Endothelial cell of umbilical vein (primary cell): ENCODE results near the gene TMEM222. TPM values are rescaled to one million over a fixed set of nuclear protein-coding genes. Genes with fewer than 3 reads are reported as not detected.

Source experiments
- BruUV-seq: library from RNA; stranded (reverse); fragments of 400-500 nt; replicated peaks from 2 replicates; lab custom pipeline; 2021; lab: Mats Ljungman, UMichigan
- CTCF ChIA-PET: fragments of 300-600, 350-600 bp; sonication (Branson Sonifier 250); formaldehyde crosslinking; loops from one replicate; lab custom pipeline; 2021; ENCODE audit warnings: antibody characterized with exemption, inconsistent platforms; lab: Charles Lee
- POLR2A ChIA-PET: fragments of 300-600, 350-600 bp; sonication (Branson Sonifier 250); formaldehyde crosslinking; loops from one replicate; lab custom pipeline; 2021; ENCODE audit warnings: antibody characterized with exemption, inconsistent platforms; lab: Charles Lee
- DNase-seq: peaks from one replicate; pipeline ENCODE4 v3.0.0-alpha.2; 2011; ENCODE audit warnings: low read depth, low spot score
- FAIRE-seq: peaks from 2 replicates; lab custom pipeline; 2011; peaks lifted over from hg19 to GRCh38; lab: Jason Lieb, UNC
- H2AFZ ChIP-seq: 2 replicates; pipeline ENCODE4 v1.6.0; 2012; ENCODE audit warnings: low read depth, low read length, control low read depth, inconsistent platforms
- H3K27ac ChIP-seq: 2 replicates; pipeline ENCODE4 v1.5.1; 2011; ENCODE audit warnings: low read depth, mild to moderate bottlenecking, control low read depth, low read length, moderate library complexity; ENCODE audit not compliant: insufficient read depth
- H3K27me3 ChIP-seq, 2 experiments: 2 replicates each; pipeline versions ENCODE4 v1.6.0 to v1.6.1; 2011; ENCODE audit warnings: low read length in 2 of 2, mixed read lengths in 1 of 2; ENCODE audit not compliant: control insufficient read depth in 2 of 2, insufficient read depth in 2 of 2
- H3K36me3 ChIP-seq, 2 experiments: 2 replicates in 1 of 2; 3 replicates in 1 of 2; pipeline ENCODE4 v1.5.1; 2011; ENCODE audit warnings: low read length in 2 of 2, mild to moderate bottlenecking in 1 of 2, moderate library complexity in 1 of 2; ENCODE audit not compliant: control insufficient read depth in 2 of 2, insufficient read depth in 2 of 2; ENCODE audit errors: extremely low read depth in 1 of 2
- H3K4me1 ChIP-seq: 3 replicates; pipeline ENCODE4 v1.5.1; 2011; ENCODE audit warnings: mild to moderate bottlenecking, low read length; ENCODE audit not compliant: control insufficient read depth, insufficient read depth; ENCODE audit errors: extremely low read depth
- H3K4me2 ChIP-seq: 2 replicates; pipeline ENCODE4 v1.6.1; 2011; ENCODE audit warnings: low read length, control low read depth, mixed read lengths; ENCODE audit not compliant: insufficient read depth
- H3K4me3 ChIP-seq, 3 experiments: fragments of 200-600 bp in 1 of 3; sonication (generic), shearing (Covaris generic) in 1 of 3; replicated peaks in 1 of 3; 2 replicates each; pipeline ENCODE4 v1.5.1; 2011 to 2016; ENCODE audit warnings: control low read depth in 3 of 3, low read length in 3 of 3, mild to moderate bottlenecking in 2 of 3, inconsistent platforms in 1 of 3, low read depth in 1 of 3, moderate library complexity in 1 of 3; ENCODE audit not compliant: insufficient read depth in 1 of 3
- H3K79me2 ChIP-seq: 2 replicates; pipeline ENCODE4 v1.6.0; 2012; ENCODE audit warnings: low read length, inconsistent platforms; ENCODE audit not compliant: control insufficient read depth, insufficient read depth
- H3K9ac ChIP-seq: replicated peaks from 2 replicates; pipeline ENCODE3; 2011; ENCODE audit warnings: low read length, control low read depth; ENCODE audit not compliant: insufficient read depth; ENCODE audit errors: extremely low read depth
- H3K9me1 ChIP-seq: replicated peaks from 3 replicates; pipeline ENCODE4 v1.6.0; 2011; ENCODE audit warnings: mild to moderate bottlenecking, low read length; ENCODE audit not compliant: control insufficient read depth, insufficient read depth; ENCODE audit errors: extremely low read depth
- H3K9me3 ChIP-seq: replicated peaks from 2 replicates; pipeline ENCODE4 v1.5.1; 2012; ENCODE audit warnings: low read length, inconsistent platforms; ENCODE audit not compliant: control insufficient read depth, insufficient read depth
- H4K20me1 ChIP-seq: replicated peaks from 2 replicates; pipeline ENCODE3; 2011; ENCODE audit warnings: mild to moderate bottlenecking, low read length; ENCODE audit not compliant: control insufficient read depth, insufficient read depth; ENCODE audit errors: extremely low read depth
- MAX ChIP-seq: IDR thresholded peaks from 2 replicates; pipeline ENCODE4 v1.6.1; 2011; ENCODE audit not compliant: insufficient read depth, insufficient read length
- POLR2A ChIP-seq: IDR thresholded peaks from 2 replicates; pipeline ENCODE4 v1.6.1; 2012; ENCODE audit warnings: low read depth, mild to moderate bottlenecking, control low read depth, low read length
- POLR2AphosphoS5 ChIP-seq: IDR thresholded peaks from 2 replicates; pipeline ENCODE4 v1.6.1; 2012; ENCODE audit warnings: low read depth, mild to moderate bottlenecking, control low read depth, low read length, moderate library complexity; ENCODE audit not compliant: insufficient read depth
- dilution Hi-C: fragments of 300-500 bp; cut with MboI; formaldehyde crosslinking; loops from one replicate; pipeline ENCODE4 v1.15.0; 2019; ENCODE audit warnings: low sequenced_read_pairs; ENCODE audit not compliant: extremely low pct_ligation_motif_present
- intact Hi-C: fragments of 100-400 bp; cut with micrococcal nuclease; formaldehyde crosslinking; loops from one replicate; pipeline ENCODE4 v1.10.0; 2022
- polyA plus RNA-seq, 4 experiments: library from polyadenylated mRNA; depleted of rRNA in 3 of 4; stranded (reverse) in 3 of 4; unstranded in 1 of 4; fragments of >200 nt; gene quantifications; 2 replicates each; pipeline versions ENCODE4 v1.2.1 to v1.2.3, GENCODE V29; 2011 to 2012; ENCODE audit warnings: missing spikeins in 1 of 4
- total RNA-seq: library from RNA; stranded (reverse); gene quantifications from 2 replicates; pipeline ENCODE4 v1.2.3, GENCODE V29; 2021

The TMEM222 gene
- total and polyA plus RNA-seq, 2 donors (not counting 3 experiments of a cell fraction or from before 2014, with no cell fraction given): 45.8 to 76.1 TPM

GRCh38 chr1:27322569-27323240, 742 bp downstream of the TMEM222 start:
- dilution Hi-C loops (no loop called here), intact Hi-C loops (loop anchor here (1.0 to 5.0 kb wide), 6 partner anchors 10 to 277 kb away; partner anchors contain the start of genes GPR3 and WASF2)
- Histone ChIP-seq H3K27ac (peak overlapping the region; percentile 77), H3K4me1 (peaks cover 11% of the 10 kb centered on the region), H3K4me3 (peak overlapping the region; percentile 47 to 82 (median 68)), H2AFZ (peak overlapping the region; percentile 57), H3K36me3 (peaks cover 3 to 7% of the 10 kb centered on the region in 2 experiments), H4K20me1 (no peaks in the 10 kb centered on the region), H3K79me2 (peaks cover 51% of the 10 kb centered on the region), H3K9ac (peak overlapping the region; percentile 92), H3K27me3 (no peaks in the 10 kb centered on the region), H3K4me2 (peak overlapping the region; percentile 90), H3K9me3 (no peaks in the 10 kb centered on the region), H3K9me1 (no peaks in the 10 kb centered on the region)
- POLR2A ChIA-PET: no interaction called here
- DNase-seq: no peak
- CTCF ChIA-PET: interaction anchor here (0.6 to 1.6 kb wide), 8 partner anchors 10 to 283 kb away, joined by 3 to 20 read pairs (median 3); partner anchors contain the start of gene MAP3K6
- BruUV-seq: TSS peak; percentile 63
- TF ChIP-seq POLR2AphosphoS5 (no peak), POLR2A (no peak)
- FAIRE-seq: peak; percentile 55

GRCh38 chr1:27325286-27325685, 3.3 kb downstream of the TMEM222 start:
- intact Hi-C loops: no loop called here
- POLR2A ChIA-PET: interaction anchor here (0.5 kb wide), 1 partner anchor 20 kb away, joined by 3 read pairs; no protein-coding TSS in a partner anchor
- Histone ChIP-seq H3K4me2 (no peak overlapping the region), H3K27me3 (no peaks in the 10 kb centered on the region), H3K27ac (no peak overlapping the region), H3K4me3 (no peak overlapping the region), H3K9me1 (no peaks in the 10 kb centered on the region), H4K20me1 (peaks cover 2% of the 10 kb centered on the region), H3K36me3 (peaks cover 3 to 7% of the 10 kb centered on the region in 2 experiments), H3K4me1 (peaks cover 11% of the 10 kb centered on the region), H3K9me3 (no peaks in the 10 kb centered on the region), H3K9ac (no peak overlapping the region), H3K79me2 (peaks cover 69% of the 10 kb centered on the region), H2AFZ (no peak overlapping the region)
- BruUV-seq: no TSS peak
- FAIRE-seq (no peak), DNase-seq (no peak)
- dilution Hi-C loops: no loop called here
- TF ChIP-seq MAX: no peak
- CTCF ChIA-PET: interaction anchor here (2.7 kb wide), 1 partner anchor 26 kb away, joined by 8 read pairs; no protein-coding TSS in a partner anchor
